Right kidney (tissue), 1 donor: Measurements from ENCODE around the gene CRELD1.
A peak's percentile ranks its signal among the peaks of the same experiment; 100 is the strongest.

Source experiments
- DNase-seq: peaks from one replicate; pipeline ENCODE4 v3.0.0-alpha.2; 2016

The CRELD1 gene

GRCh38 chr3:9903238-9903624 lies 30.4 kb upstream of the CRELD1 start:
- DNase-seq, result no peak

- no peak for DNase-seq
These were observed 29.7 kb upstream of the CRELD1 start for GRCh38 chr3:9903904-9904303.

GRCh38 chr3:9906480-9906879 lies 27.2 kb upstream of the CRELD1 start:
- DNase-seq, result no peak

GRCh38 chr3:9908286-9908685 lies 25.3 kb upstream of the CRELD1 start:
- no peak for DNase-seq

- no peak for DNase-seq
These were observed 24.2 kb upstream of the CRELD1 start for GRCh38 chr3:9909221-9910013.

GRCh38 chr3:9911863-9912262 lies 21.8 kb upstream of the CRELD1 start:
- no peak for DNase-seq

- no peak for DNase-seq
These were observed 21.2 kb upstream of the CRELD1 start for GRCh38 chr3:9912294-9912935.

GRCh38 chr3:9913601-9914000 lies 20.0 kb upstream of the CRELD1 start:
- DNase-seq, result no peak

- DNase-seq, result no peak
These were observed 19.6 kb upstream of the CRELD1 start for GRCh38 chr3:9914011-9914410.

GRCh38 chr3:9914559-9915253 lies 18.9 kb upstream of the CRELD1 start:
- peak; percentile 25 for DNase-seq

GRCh38 chr3:9915254-9916141 lies 18.1 kb upstream of the CRELD1 start:
- peak; percentile 88 for DNase-seq

- DNase-seq, result peak; percentile 24
These were observed 17.3 kb upstream of the CRELD1 start for GRCh38 chr3:9916346-9916733.

- DNase-seq, result peak; percentile 67
These were observed 16.6 kb upstream of the CRELD1 start, which contains the start of gene IL17RC for GRCh38 chr3:9916734-9917680. Gene IL17RC, plus strand, starts transcription at chr3:9917098. Its CDS starts 218 bp downstream, at chr3:9917316.

GRCh38 chr3:9917820-9918219 lies 15.8 kb upstream of the CRELD1 start:
- DNase-seq, result no peak

GRCh38 chr3:9918261-9919038 lies 15.2 kb upstream of the CRELD1 start:
- DNase-seq, result no peak

GRCh38 chr3:9928158-9928557 lies 5.5 kb upstream of the CRELD1 start:
- DNase-seq, result no peak

GRCh38 chr3:9930804-9931418 lies 2.7 kb upstream of the CRELD1 start:
- DNase-seq, result no peak

GRCh38 chr3:9932535-9932842 lies 1.1 kb upstream of the CRELD1 start:
- no peak for DNase-seq

- peak; percentile 89 for DNase-seq
These were observed 632 bp upstream of the CRELD1 start for GRCh38 chr3:9932843-9933560.
